Activated CD4-positive, alpha-beta T cell treated with anti-CD3 and anti-CD28 coated beads, Interleukin-2, amount 10 ng/mL, durations not matched to agents 24 days and 14 days (primary cell): ENCODE data around the gene ATF7IP2. TPM values are rescaled to one million over a fixed set of nuclear protein-coding genes. Genes with fewer than 3 reads are reported as not detected.
A peak's percentile ranks its signal among the peaks of the same experiment; 100 is the strongest.
"Not testable (repeated sequence)": the region's sequence is repeated elsewhere in the genome, so short reads cannot be mapped to it uniquely, and the experiment has no call there.

Experiments
- DNase-seq: peaks from one replicate; pipeline ENCODE4 v3.0.0; 2022
- H3K27ac Mint-ChIP-seq: one replicate; pipeline ENCODE4 v1.8.0; 2022; ENCODE audit warnings: mild to moderate bottlenecking, mixed read lengths
- H3K27me3 Mint-ChIP-seq: one replicate; pipeline ENCODE4 v1.8.0; 2022; ENCODE audit warnings: mixed read lengths
- H3K36me3 Mint-ChIP-seq: one replicate; pipeline ENCODE4 v1.8.0; 2022; ENCODE audit warnings: low read depth, mild to moderate bottlenecking, mixed read lengths
- H3K4me1 Mint-ChIP-seq: one replicate; pipeline ENCODE4 v1.8.0; 2021; ENCODE audit warnings: mixed read lengths
- H3K4me3 Mint-ChIP-seq: one replicate; pipeline ENCODE4 v1.8.0; 2022; ENCODE audit warnings: mild to moderate bottlenecking, moderate library complexity, mixed read lengths
- H3K9me3 Mint-ChIP-seq: one replicate; pipeline ENCODE4 v1.8.0; 2021; ENCODE audit warnings: mixed read lengths
- intact Hi-C: fragments of 100-400 bp; cut with micrococcal nuclease; formaldehyde crosslinking; loops from one replicate; pipeline ENCODE4 v1.15.1; 2023
- total RNA-seq: library from RNA; stranded (reverse); gene quantifications from 2 replicates; pipeline ENCODE4 v1.2.3, GENCODE V29; 2022

ATF7IP2 gene
- total RNA-seq, 1 donor from 2014 or later, result 23.4 TPM

DNA sequence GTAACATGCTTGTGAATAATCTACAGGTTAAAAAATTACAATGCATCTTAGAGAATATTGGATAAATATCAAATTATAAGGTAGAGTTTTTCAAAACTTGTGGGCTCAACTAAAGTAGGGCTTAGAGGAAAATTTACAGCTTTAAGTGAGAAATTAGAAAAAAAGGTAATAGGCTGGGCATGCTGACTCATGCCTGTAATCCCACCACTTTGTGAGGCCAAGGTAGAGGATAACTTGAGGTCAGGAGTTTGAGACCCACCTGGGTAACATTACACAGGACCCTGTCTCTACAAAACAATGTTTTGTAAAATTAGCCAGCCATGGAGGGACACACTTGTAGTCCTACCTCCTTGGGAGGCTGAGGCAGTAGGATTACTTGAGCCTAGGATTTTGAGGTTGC is 4.5 kb downstream of the ATF7IP2 start:
- DNase-seq, result no peak
- intact Hi-C loops, result no loop called here
- peaks cover 44% of the 10 kb centered on the region for H3K36me3 Mint-ChIP-seq
- peaks cover 3% of the 10 kb centered on the region for H3K9me3 Mint-ChIP-seq
- peak overlapping the region; percentile 48 for H3K27ac Mint-ChIP-seq
- no peaks in the 10 kb centered on the region for H3K27me3 Mint-ChIP-seq
- H3K4me1 Mint-ChIP-seq, result peaks cover 34% of the 10 kb centered on the region
- H3K4me3 Mint-ChIP-seq, result no peak overlapping the region

- intact Hi-C loops, result no loop called here
- no peak overlapping the region for H3K4me3 Mint-ChIP-seq
- no peak for DNase-seq
- no peaks in the 10 kb centered on the region for H3K27me3 Mint-ChIP-seq
- peaks cover 47% of the 10 kb centered on the region for H3K36me3 Mint-ChIP-seq
- H3K27ac Mint-ChIP-seq, result peak overlapping the region; percentile 48
- H3K4me1 Mint-ChIP-seq, result peaks cover 32% of the 10 kb centered on the region
- H3K9me3 Mint-ChIP-seq, result peaks cover under 1% of the 10 kb centered on the region
Observed at GRCh38 chr16:10390867-10391266, 5.0 kb downstream of the ATF7IP2 start.

DNA sequence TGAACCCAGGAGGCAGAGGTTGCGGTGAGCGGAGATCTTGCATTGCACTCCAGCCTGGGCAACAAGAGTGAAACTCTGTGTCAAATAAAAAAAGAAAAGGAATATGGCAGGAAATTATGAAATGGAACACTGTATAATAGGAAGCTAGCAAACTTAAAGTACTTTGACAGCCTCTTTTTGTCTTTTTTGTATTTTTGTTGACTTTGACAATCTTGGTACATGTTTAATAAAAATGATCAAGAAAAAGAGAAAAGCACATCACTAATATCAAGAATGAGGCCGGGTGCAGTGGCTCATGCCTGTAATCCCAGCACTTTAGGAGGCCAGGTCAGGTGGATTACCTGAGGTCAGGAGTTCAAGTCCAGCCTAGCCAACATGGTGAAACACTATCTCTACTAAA is 5.5 kb downstream of the ATF7IP2 start:
- intact Hi-C loops, result no loop called here
- Mint-ChIP-seq H3K27ac (no peak overlapping the region), H3K4me3 (no peak overlapping the region), H3K9me3 (no peaks in the 10 kb centered on the region), H3K4me1 (peaks cover 31% of the 10 kb centered on the region), H3K27me3 (no peaks in the 10 kb centered on the region), H3K36me3 (peaks cover 51% of the 10 kb centered on the region)
- no peak for DNase-seq

DNA sequence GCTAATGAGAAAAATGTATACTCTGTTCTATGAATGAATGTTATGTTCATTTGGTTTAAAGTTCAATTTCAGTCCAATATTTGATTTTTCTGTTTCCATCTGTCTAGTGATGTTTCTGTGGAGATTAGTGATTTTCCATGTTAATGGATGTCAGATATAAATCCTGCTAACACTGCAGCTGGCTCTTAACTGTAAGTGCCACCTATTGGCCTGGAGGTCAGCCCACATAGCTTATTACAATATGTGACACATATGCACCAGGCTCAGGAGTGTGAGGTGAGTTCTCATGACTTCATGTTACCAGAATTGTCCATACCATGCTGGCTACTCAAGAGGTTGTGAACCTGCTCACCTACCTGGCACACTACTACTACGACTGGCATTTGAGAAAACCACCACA is 17.1 kb downstream of the ATF7IP2 start:
- no peak overlapping the region for H3K27ac Mint-ChIP-seq
- H3K4me3 Mint-ChIP-seq, result no peak overlapping the region
- peaks cover 35% of the 10 kb centered on the region for H3K9me3 Mint-ChIP-seq
- H3K36me3 Mint-ChIP-seq, result peaks cover 74% of the 10 kb centered on the region
- no peak for DNase-seq
- H3K27me3 Mint-ChIP-seq, result no peaks in the 10 kb centered on the region
- intact Hi-C loops, result no loop called here
- H3K4me1 Mint-ChIP-seq, result peaks cover 10% of the 10 kb centered on the region

DNA sequence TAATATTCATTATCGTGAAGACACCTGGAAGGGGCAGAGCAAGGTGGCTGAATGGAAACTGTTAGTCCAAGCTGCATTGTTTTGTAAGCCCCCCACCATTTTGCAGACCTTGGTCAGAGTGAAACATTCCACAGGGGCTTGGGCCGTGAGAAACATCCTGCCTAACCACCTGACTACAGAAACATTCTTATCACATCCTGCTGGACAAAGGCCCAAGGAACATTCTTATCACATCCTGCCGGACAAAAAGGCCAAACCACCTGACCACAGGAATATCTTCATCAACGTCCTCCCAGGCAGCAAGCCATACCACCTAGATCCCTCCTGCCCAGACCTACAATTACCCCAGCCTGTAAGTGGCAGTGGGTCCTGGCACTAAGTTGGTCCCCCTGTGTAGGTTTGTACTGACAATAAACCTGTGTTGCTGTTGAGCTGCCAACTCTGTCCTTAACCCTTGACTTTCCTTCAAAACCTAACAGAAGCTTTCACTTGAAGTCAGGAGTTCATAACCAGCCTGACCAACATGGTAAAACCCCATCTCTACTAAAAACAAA is 19.6 kb downstream of the ATF7IP2 start:
- H3K4me1 Mint-ChIP-seq, result peaks cover 5% of the 10 kb centered on the region
- H3K27ac Mint-ChIP-seq, result no peak overlapping the region
- H3K36me3 Mint-ChIP-seq, result peaks cover 86% of the 10 kb centered on the region
- intact Hi-C loops, result no loop called here
- no peaks in the 10 kb centered on the region for H3K27me3 Mint-ChIP-seq
- no peak for DNase-seq
- peaks cover 48% of the 10 kb centered on the region for H3K9me3 Mint-ChIP-seq
- H3K4me3 Mint-ChIP-seq, result no peak overlapping the region

DNA sequence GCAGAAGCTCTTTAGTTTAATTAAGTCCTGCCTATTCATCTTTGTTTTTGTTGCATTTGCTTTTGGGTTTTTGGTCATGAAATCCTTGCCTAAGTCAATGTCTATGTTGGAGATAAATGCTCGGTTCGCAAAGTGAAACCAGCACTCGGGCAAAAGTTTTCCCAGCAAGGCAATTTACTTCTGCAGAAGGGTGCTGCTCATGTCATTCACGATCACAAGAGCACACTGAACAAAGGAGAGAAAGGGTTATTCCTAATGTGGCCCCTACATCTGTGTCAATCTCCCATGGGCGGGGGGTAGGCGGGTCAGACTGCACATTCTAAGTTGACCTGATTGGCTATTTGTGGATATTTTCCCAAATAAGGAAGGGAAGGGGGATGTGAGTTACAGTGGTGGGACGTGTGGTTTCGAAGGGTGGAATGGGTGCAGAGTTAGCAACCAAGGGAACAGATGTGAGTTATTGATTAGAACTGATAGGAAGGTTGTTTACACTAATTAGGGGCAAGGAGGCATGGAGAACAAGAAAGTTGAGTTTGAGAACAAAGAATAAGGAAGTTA is 23.0 kb downstream of the ATF7IP2 start:
- Mint-ChIP-seq H3K4me3 (no peak overlapping the region), H3K27ac (no peak overlapping the region), H3K36me3 (peaks cover 92% of the 10 kb centered on the region), H3K9me3 (peaks cover 40% of the 10 kb centered on the region), H3K4me1 (peaks cover 2% of the 10 kb centered on the region), H3K27me3 (no peaks in the 10 kb centered on the region)
- intact Hi-C loops, result no loop called here
- peak; percentile 47 for DNase-seq

GRCh38 chr16:10409713-10410112 is 23.9 kb downstream of the ATF7IP2 start:
- H3K4me3 Mint-ChIP-seq, intact Hi-C loops, H3K27me3 Mint-ChIP-seq, H3K4me1 Mint-ChIP-seq, H3K27ac Mint-ChIP-seq, DNase-seq: not testable (repeated sequence)
- H3K9me3 Mint-ChIP-seq, result peaks cover 47% of the 10 kb centered on the region
- peaks cover 92% of the 10 kb centered on the region for H3K36me3 Mint-ChIP-seq

GRCh38 chr16:10410469-10410868 is 24.6 kb downstream of the ATF7IP2 start:
- H3K9me3 Mint-ChIP-seq, result peaks cover 52% of the 10 kb centered on the region
- H3K4me3 Mint-ChIP-seq, result no peak overlapping the region
- intact Hi-C loops, result no loop called here
- DNase-seq, result no peak
- no peak overlapping the region for H3K27ac Mint-ChIP-seq
- no peaks in the 10 kb centered on the region for H3K27me3 Mint-ChIP-seq
- peaks cover 2% of the 10 kb centered on the region for H3K4me1 Mint-ChIP-seq
- peaks cover 92% of the 10 kb centered on the region for H3K36me3 Mint-ChIP-seq

DNA sequence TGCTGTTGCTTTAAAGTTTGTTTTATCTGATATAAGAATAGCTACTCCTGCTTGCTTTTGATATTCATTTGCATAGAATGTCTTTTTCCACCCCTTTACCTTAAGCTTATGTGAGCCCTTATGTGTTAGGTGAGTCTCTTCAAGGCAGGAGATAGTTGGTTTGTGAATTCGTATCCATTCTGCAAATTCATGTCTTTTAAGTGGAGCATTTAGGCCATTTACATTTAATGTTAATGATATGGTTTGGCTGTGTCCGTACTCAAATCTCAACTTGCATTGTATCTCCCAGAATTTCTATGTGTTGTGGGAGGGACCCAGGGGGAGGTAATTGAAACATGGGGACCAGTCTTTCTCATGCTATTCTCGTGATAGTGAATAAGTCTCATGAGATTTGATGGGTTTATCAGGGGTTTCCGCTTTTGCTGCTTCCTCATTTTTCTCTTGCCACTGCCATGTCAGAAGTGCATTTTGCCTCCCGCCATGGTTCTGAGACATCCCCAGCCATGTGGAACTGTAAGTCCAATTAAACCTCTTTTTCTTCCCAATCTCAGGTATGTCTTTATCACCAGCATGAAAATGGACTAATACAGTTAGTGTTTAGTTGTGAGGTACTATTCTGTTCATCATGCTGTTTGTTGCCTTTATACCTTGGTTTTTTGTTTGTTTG is 27.2 kb downstream of the ATF7IP2 start:
- Mint-ChIP-seq H3K36me3 (peaks cover 93% of the 10 kb centered on the region), H3K9me3 (peaks cover 49% of the 10 kb centered on the region), H3K27me3 (no peaks in the 10 kb centered on the region), H3K4me3 (no peak overlapping the region), H3K4me1 (peaks cover 2% of the 10 kb centered on the region), H3K27ac (no peak overlapping the region)
- DNase-seq, result no peak
- intact Hi-C loops, result no loop called here

DNA sequence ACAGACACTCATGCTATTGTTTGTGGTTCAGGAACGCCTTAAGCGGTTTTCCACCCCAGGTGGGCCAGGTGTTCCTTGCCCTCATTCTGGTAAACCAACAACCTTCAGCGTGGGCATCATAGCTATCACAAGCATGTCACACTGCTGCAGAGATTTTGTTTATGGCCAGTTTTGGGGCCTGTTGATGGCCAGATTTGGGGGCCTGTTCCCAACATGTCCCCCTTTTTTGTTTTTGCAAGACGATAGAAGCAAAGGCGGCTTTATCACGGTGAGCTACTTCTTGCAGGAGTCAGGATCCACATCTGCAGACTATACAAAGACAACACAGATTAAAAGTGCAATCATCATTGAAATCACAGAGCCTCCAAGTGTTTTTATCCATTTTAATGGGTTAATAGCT is 32.3 kb downstream of the ATF7IP2 start:
- H3K27ac Mint-ChIP-seq, H3K4me3 Mint-ChIP-seq, DNase-seq, H3K4me1 Mint-ChIP-seq, H3K27me3 Mint-ChIP-seq, intact Hi-C loops: not testable (repeated sequence)
- Mint-ChIP-seq H3K9me3 (peaks cover 37% of the 10 kb centered on the region), H3K36me3 (peaks cover 78% of the 10 kb centered on the region)

DNA sequence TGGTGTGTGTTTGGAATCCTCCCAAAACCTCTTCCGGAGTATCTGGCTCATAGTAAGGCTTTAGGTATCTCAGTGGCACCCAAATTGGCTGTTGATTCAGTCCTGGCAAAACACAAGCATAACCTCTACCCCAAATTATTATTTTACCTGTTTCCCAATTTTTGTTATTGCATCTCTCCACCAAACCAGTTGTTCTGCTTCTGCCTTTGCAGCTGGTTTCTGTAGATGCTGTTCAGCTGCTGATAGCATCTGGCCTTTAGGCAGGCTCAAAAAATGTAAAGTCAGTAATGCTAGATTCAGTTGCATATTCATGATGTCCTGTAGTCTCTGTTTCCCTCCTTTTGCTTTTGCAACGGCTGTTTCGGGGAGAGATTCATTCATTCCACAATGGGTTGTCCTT is 33.8 kb downstream of the ATF7IP2 start:
- Mint-ChIP-seq H3K4me1 (no peaks in the 10 kb centered on the region), H3K27ac (no peak overlapping the region), H3K4me3 (no peak overlapping the region), H3K27me3 (no peaks in the 10 kb centered on the region), H3K9me3 (peaks cover 30% of the 10 kb centered on the region), H3K36me3 (peaks cover 66% of the 10 kb centered on the region)
- DNase-seq, result no peak
- intact Hi-C loops, result no loop called here

GRCh38 chr16:10421596-10421995 is 35.7 kb downstream of the ATF7IP2 start:
- H3K4me1 Mint-ChIP-seq, result no peaks in the 10 kb centered on the region
- H3K4me3 Mint-ChIP-seq, result no peak overlapping the region
- no peak for DNase-seq
- peaks cover 14% of the 10 kb centered on the region for H3K9me3 Mint-ChIP-seq
- no peak overlapping the region for H3K27ac Mint-ChIP-seq
- no peaks in the 10 kb centered on the region for H3K27me3 Mint-ChIP-seq
- peaks cover 53% of the 10 kb centered on the region for H3K36me3 Mint-ChIP-seq
- intact Hi-C loops, result no loop called here

DNA sequence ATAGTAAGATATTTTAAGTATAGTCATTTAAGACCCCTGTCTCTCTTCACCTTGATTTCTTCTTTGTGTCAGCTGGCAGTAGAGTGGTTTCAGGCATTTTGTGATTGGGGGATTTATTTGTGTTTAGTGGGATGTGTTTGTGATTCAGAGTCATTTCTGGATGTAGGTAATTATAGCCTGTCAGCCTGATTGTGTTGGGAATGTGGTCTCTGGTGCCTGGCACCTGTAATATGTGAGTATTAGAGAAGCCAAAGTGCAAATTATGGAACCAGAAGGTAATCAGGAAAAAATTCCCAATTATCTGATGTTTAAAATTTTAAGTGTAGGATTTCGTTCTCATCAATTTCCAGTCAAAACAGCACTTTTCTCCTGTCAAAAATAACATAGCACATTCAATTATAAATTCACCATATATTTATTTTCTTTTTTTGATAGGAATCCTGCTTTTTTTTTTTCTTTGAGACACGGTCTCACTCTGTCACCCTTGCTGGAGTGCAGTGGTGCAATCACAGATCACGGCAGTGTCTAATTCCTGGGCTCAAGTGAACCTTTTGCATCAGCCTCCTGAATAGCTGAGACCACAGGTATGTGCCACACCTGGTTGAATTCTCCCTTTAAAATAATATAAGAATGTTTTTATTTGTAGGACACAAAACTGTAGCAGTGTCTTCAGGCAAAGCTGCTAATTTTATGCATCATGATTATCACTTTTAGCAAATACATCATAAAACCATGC is 42.7 kb downstream of the ATF7IP2 start:
- Mint-ChIP-seq H3K27me3 (no peaks in the 10 kb centered on the region), H3K4me1 (no peaks in the 10 kb centered on the region), H3K36me3 (peaks cover 37% of the 10 kb centered on the region), H3K4me3 (no peak overlapping the region), H3K9me3 (no peaks in the 10 kb centered on the region), H3K27ac (peak overlapping the region; percentile 8)
- intact Hi-C loops, result no loop called here
- DNase-seq, result no peak

- H3K27ac Mint-ChIP-seq, H3K4me1 Mint-ChIP-seq, H3K4me3 Mint-ChIP-seq, DNase-seq, intact Hi-C loops, H3K9me3 Mint-ChIP-seq, H3K27me3 Mint-ChIP-seq: not testable (repeated sequence)
- peaks cover 45% of the 10 kb centered on the region for H3K36me3 Mint-ChIP-seq
Observed at GRCh38 chr16:10429299-10429969, 43.6 kb downstream of the ATF7IP2 start.
